ENCODE results near the gene ELK4. TPM values are rescaled to one million over a fixed set of nuclear protein-coding genes. Genes with fewer than 3 reads are reported as not detected.

The ELK4 gene
- total RNA-seq, 1 experiment from 2014 or later, result 32.4 TPM

- Histone ChIP-seq H3K27me3 (peaks cover 39% of the 10 kb centered on the region), H3K36me3 (no peaks in the 10 kb centered on the region), H3K9me3 (replicated peaks) (no peaks in the 10 kb centered on the region), H3K4me1 (no peaks in the 10 kb centered on the region), H3K27ac (no peak overlapping the region), H3K4me3 (no peak overlapping the region)
- no peak for DNase-seq
Observed at GRCh38 chr1:205568469-205569361, 63.1 kb downstream of the ELK4 start.

- DNase-seq, result no peak
- Histone ChIP-seq H3K27ac (no peak overlapping the region), H3K9me3 (replicated peaks) (no peaks in the 10 kb centered on the region), H3K4me3 (no peak overlapping the region), H3K4me1 (no peaks in the 10 kb centered on the region), H3K36me3 (no peaks in the 10 kb centered on the region), H3K27me3 (peaks cover 39% of the 10 kb centered on the region)
Observed at GRCh38 chr1:205568135-205568468, 63.7 kb downstream of the ELK4 start.

- no peak for DNase-seq
- Histone ChIP-seq H3K4me3 (no peak overlapping the region), H3K27ac (no peak overlapping the region), H3K27me3 (peaks cover 39% of the 10 kb centered on the region), H3K36me3 (no peaks in the 10 kb centered on the region), H3K9me3 (replicated peaks) (no peaks in the 10 kb centered on the region), H3K4me1 (no peaks in the 10 kb centered on the region)
Observed at GRCh38 chr1:205567716-205568115, 64.1 kb downstream of the ELK4 start.

- Histone ChIP-seq H3K27me3 (peaks cover 27% of the 10 kb centered on the region), H3K4me1 (no peaks in the 10 kb centered on the region), H3K27ac (no peak overlapping the region)
Observed at GRCh38 chr1:205565799-205566198, 66.0 kb downstream of the ELK4 start.

GRCh38 chr1:205563927-205564441 lies 67.8 kb downstream of the ELK4 start:
- Histone ChIP-seq H3K27me3 (peaks cover 13% of the 10 kb centered on the region), H3K4me1 (no peaks in the 10 kb centered on the region), H3K9me3 (replicated peaks) (no peaks in the 10 kb centered on the region), H3K4me3 (no peak overlapping the region), H3K36me3 (no peaks in the 10 kb centered on the region), H3K27ac (no peak overlapping the region)
- DNase-seq, result no peak

More at GRCh38 chr1:205565799-205566198, 66.0 kb downstream of the ELK4 start:
- no peak for DNase-seq
- H3K36me3 ChIP-seq, result no peaks in the 10 kb centered on the region
- H3K4me3 ChIP-seq, result no peak overlapping the region
- no peaks in the 10 kb centered on the region for H3K9me3 ChIP-seq (replicated peaks)

- Histone ChIP-seq H3K27me3 (0 out of 2 replicates have a peak, but pooled peaks cover 2% of the 10 kb centered on the region), H3K4me3 (no peak overlapping the region), H3K36me3 (no peaks in the 10 kb centered on the region), H3K4me1 (no peaks in the 10 kb centered on the region), H3K27ac (no peak overlapping the region), H3K9me3 (replicated peaks) (no peaks in the 10 kb centered on the region)
- DNase-seq, result no peak
Observed at GRCh38 chr1:205561501-205562203, 70.2 kb downstream of the ELK4 start.

Other genes with a start within 250 kb of the ELK4 start
- gene LEMD1, start 210.0 kb downstream of the ELK4 start, total RNA-seq (2014; rRNA removed; shearing (Covaris generic)), result 1.5 and 1.7 TPM in 2 replicates
- gene BLACAT1, start 176.0 kb downstream of the ELK4 start, total RNA-seq (2014; rRNA removed; shearing (Covaris generic)), result 1.1 and 1.4 TPM in 2 replicates
- 1.1 and 2.1 TPM in 2 replicates for gene CDK18, start 127.3 kb downstream of the ELK4 start, total RNA-seq (2014; rRNA removed; shearing (Covaris generic))
- 11.7 and 11.8 TPM in 2 replicates for gene SLC45A3, start 48.5 kb upstream of the ELK4 start, total RNA-seq (2014; rRNA removed; shearing (Covaris generic))
- 363 and 379 TPM in 2 replicates for gene NUCKS1, start 118.2 kb upstream of the ELK4 start, total RNA-seq (2014; rRNA removed; shearing (Covaris generic))
- 18.6 and 20.9 TPM in 2 replicates for gene RAB29, start 143.5 kb upstream of the ELK4 start, total RNA-seq (2014; rRNA removed; shearing (Covaris generic))
- 33.2 and 36.2 TPM in 2 replicates for gene SLC41A1, start 181.2 kb upstream of the ELK4 start, total RNA-seq (2014; rRNA removed; shearing (Covaris generic))
- 0.04 TPM in 1 of 2 replicates, not detected in the other for gene PM20D1, start 218.1 kb upstream of the ELK4 start, total RNA-seq (2014; rRNA removed; shearing (Covaris generic))

Data from SJCRH30 (cell line).